Natural killer cell (primary cell): ENCODE results near the gene WASF2. TPM values are rescaled to one million over a fixed set of nuclear protein-coding genes. Genes with fewer than 3 reads are reported as not detected.
"Not testable (repeated sequence)": the region's sequence is repeated elsewhere in the genome, so short reads cannot be mapped to it uniquely, and the experiment has no call there.

ENCODE experiments used
- ATAC-seq, 3 donors: fragments of 150-1000 bp in 2 of 3; fragments of 200-7000 bp in 1 of 3; cut with Tn5 transposase; 1 replicate in 1 of 3; 2 replicates in 2 of 3; pipeline ENCODE4 v1.10.0; 2021; ENCODE audit warnings: mild to moderate bottlenecking in 2 of 3, moderate library complexity in 2 of 3
- DNase-seq, 2 donors: peaks; one replicate each; pipeline versions ENCODE4 v3.0.0 to v3.0.0-alpha.2; 2013 to 2021; ENCODE audit warnings: mixed read lengths in 1 of 2
- H3K27ac ChIP-seq: one replicate; pipeline ENCODE4 v1.5.1; 2013; ENCODE audit warnings: mild to moderate bottlenecking, low read length
- H3K27me3 ChIP-seq: one replicate; pipeline ENCODE4 v1.6.1; 2013; ENCODE audit warnings: low read length; ENCODE audit not compliant: control insufficient read depth, insufficient read depth
- H3K36me3 ChIP-seq: one replicate; pipeline ENCODE4 v1.6.1; 2013; ENCODE audit warnings: low read length; ENCODE audit not compliant: control insufficient read depth, insufficient read depth
- H3K4me1 ChIP-seq: one replicate; pipeline ENCODE4 v1.6.1; 2013; ENCODE audit warnings: low read length; ENCODE audit not compliant: control insufficient read depth, insufficient read depth
- H3K4me3 ChIP-seq: one replicate; pipeline ENCODE4 v1.5.1; 2013; ENCODE audit warnings: low read length
- H3K9me3 ChIP-seq: one replicate; pipeline ENCODE4 v1.6.1; 2013; ENCODE audit warnings: low read length; ENCODE audit not compliant: control insufficient read depth, insufficient read depth
- H3K27ac Mint-ChIP-seq, 2 donors: one replicate each; pipeline ENCODE4 v1.8.0; 2022; ENCODE audit warnings: mild to moderate bottlenecking in 2 of 2, mixed read lengths in 2 of 2, moderate library complexity in 1 of 2
- H3K27me3 Mint-ChIP-seq, 2 donors: one replicate each; pipeline ENCODE4 v1.8.0; 2022; ENCODE audit warnings: low read depth in 2 of 2, mixed read lengths in 2 of 2
- H3K36me3 Mint-ChIP-seq: one replicate; pipeline ENCODE4 v1.8.0; 2022; ENCODE audit warnings: mixed read lengths
- H3K4me1 Mint-ChIP-seq, 2 donors: one replicate each; pipeline ENCODE4 v1.8.0; 2022; ENCODE audit warnings: mixed read lengths in 2 of 2
- H3K4me3 Mint-ChIP-seq: one replicate; pipeline ENCODE4 v1.8.0; 2022; ENCODE audit warnings: mild to moderate bottlenecking, moderate library complexity, mixed read lengths
- H3K9me3 Mint-ChIP-seq, 2 donors: one replicate each; pipeline ENCODE4 v1.8.0; 2022; ENCODE audit warnings: mixed read lengths in 2 of 2
- WGBS: methylation state at CpG from one replicate; pipeline ENCODE4 v1.1.7; 2013; ENCODE audit warnings: missing lambda C conversion rate; ENCODE audit not compliant: insufficient coverage; 5-methylcytosine and 5-hydroxymethylcytosine counted together
- intact Hi-C: fragments of 100-400 bp; cut with micrococcal nuclease; formaldehyde crosslinking; loops from one replicate; pipeline ENCODE4 v1.14.2; 2022
- total RNA-seq, 4 donors: library from RNA; stranded (reverse); fragments of 120-200 nt in 1 of 4; gene quantifications; one replicate each; pipeline versions ENCODE4 v1.2.3 to v1.2.4, GENCODE V29; 2013 to 2022
- TF ChIP-seq, protein P1 (sequence below): fragments of 200-600 bp; IDR thresholded peaks from one replicate; pipeline ENCODE4 v1.8.0; 2022; ENCODE audit warnings: antibody characterized with exemption

Gene WASF2
- total RNA-seq, 3 donors from 2014 or later (not counting 1 experiment from before 2014, with no cell fraction given), result 137 to 153 (median 143) TPM

DNA sequence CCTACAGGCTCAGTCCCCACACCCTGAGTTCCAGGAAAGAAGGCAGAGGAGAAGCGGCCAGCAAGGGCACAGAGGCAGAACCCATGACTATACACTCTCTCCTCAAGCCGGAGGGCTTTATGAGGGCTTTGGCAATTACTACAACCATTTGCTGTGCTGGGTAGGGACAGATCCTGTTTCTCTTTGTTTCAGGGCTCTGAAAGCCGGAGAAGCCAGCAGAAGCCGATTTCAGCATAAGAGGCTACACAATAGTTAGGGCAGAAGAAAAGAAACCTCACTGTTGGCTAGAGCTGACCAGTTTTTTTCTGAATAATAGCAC lies 83.6 kb downstream of the WASF2 start:
- no peaks in the 10 kb centered on the region for H3K27me3 Mint-ChIP-seq
- DNase-seq (no peak), ATAC-seq (no peak)
- no peaks in the 10 kb centered on the region for H3K36me3 Mint-ChIP-seq
- intact Hi-C loops, result no loop called here
- H3K27ac ChIP-seq, result no peak overlapping the region
- H3K4me1 ChIP-seq, result peaks cover 38% of the 10 kb centered on the region
- H3K4me1 Mint-ChIP-seq, result peaks cover 25 to 28% of the 10 kb centered on the region in 2 donors
- no peaks in the 10 kb centered on the region for H3K9me3 Mint-ChIP-seq
- TF ChIP-seq, protein P1, sequence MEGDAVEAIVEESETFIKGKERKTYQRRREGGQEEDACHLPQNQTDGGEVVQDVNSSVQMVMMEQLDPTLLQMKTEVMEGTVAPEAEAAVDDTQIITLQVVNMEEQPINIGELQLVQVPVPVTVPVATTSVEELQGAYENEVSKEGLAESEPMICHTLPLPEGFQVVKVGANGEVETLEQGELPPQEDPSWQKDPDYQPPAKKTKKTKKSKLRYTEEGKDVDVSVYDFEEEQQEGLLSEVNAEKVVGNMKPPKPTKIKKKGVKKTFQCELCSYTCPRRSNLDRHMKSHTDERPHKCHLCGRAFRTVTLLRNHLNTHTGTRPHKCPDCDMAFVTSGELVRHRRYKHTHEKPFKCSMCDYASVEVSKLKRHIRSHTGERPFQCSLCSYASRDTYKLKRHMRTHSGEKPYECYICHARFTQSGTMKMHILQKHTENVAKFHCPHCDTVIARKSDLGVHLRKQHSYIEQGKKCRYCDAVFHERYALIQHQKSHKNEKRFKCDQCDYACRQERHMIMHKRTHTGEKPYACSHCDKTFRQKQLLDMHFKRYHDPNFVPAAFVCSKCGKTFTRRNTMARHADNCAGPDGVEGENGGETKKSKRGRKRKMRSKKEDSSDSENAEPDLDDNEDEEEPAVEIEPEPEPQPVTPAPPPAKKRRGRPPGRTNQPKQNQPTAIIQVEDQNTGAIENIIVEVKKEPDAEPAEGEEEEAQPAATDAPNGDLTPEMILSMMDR, result no peak
- peak overlapping the region in 1 of 2 donors; percentile 63 for H3K27ac Mint-ChIP-seq
- peaks cover 40% of the 10 kb centered on the region for H3K36me3 ChIP-seq
- no peak overlapping the region for H3K4me3 Mint-ChIP-seq
- no peak overlapping the region for H3K4me3 ChIP-seq
- WGBS, result 94% methylated on average over 4 of the region's 4 CpGs
- no peaks in the 10 kb centered on the region for H3K27me3 ChIP-seq
- H3K9me3 ChIP-seq, result no peaks in the 10 kb centered on the region

DNA sequence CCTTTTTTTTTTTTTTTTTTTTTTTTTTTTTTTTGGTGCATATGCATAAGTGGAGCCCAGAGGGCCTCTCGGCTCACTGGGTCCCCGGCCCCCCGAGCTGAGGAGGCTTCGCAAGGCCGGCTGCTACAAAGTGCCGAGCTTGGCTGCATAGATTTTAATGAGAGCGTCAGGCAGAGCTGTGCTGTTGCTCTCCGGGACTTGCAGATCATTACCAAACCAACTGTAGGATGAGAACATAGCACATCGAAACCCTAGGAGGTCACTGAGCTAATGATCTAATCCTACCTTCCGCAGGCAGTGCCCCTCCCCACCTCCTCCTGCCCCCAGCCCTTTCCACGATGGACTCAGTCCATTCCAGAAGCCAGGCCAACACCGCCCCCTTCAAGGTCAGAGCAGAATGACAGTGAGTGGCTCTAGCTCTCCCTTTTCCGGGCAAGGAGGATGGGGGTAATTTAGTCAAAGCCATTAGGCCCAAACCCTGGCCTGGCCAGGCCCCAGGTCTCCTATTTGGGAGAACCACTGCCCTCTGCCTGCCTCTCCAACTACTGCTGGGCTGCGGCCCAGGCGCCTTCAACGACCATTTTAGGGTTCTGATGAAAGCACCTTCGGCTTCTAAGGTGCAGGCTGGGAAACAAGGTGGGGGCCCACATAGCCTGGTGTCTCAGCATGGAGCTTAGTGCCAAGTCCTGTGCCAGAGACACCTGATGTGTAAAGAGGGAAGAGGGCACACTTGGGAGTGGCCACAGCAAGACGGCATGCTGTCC lies 84.2 kb downstream of the WASF2 start:
- H3K27me3 Mint-ChIP-seq, H3K9me3 ChIP-seq, H3K4me3 Mint-ChIP-seq, H3K27ac ChIP-seq, H3K9me3 Mint-ChIP-seq, H3K27me3 ChIP-seq, DNase-seq, ATAC-seq, H3K4me3 ChIP-seq, intact Hi-C loops, H3K36me3 Mint-ChIP-seq: not testable (repeated sequence)
- Mint-ChIP-seq H3K4me1 (peaks cover 30 to 34% of the 10 kb centered on the region in 2 donors), H3K27ac (peak overlapping the region in 1 of 2 donors; percentile 86)
- WGBS, result 93% methylated on average over 15 of the region's 18 CpGs
- H3K36me3 ChIP-seq, result peaks cover 34% of the 10 kb centered on the region
- H3K4me1 ChIP-seq, result peaks cover 41% of the 10 kb centered on the region

DNA sequence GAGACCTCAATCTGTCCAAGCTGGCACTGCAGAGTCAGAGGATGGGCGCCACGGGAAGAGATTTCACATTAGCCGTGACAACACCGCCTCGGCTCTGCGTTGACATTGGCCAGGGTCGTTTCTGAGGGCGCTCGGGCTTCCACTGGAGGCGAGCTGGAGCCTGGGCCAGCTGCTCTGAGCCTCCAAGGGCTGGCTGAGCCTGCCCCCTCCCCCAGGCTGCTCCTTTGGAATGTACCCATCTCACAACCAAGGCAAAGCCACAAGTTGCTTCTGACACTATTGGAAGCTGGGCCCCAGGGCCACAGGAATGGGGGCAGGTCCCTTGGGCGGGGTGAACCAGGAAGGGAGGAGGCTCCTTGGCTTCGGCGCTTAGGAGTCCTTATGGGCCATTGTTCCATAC lies 84.9 kb downstream of the WASF2 start:
- Mint-ChIP-seq H3K4me3 (no peak overlapping the region), H3K4me1 (peaks cover 33 to 41% of the 10 kb centered on the region in 2 donors), H3K36me3 (no peaks in the 10 kb centered on the region), H3K9me3 (no peaks in the 10 kb centered on the region), H3K27ac (peak overlapping the region in 1 of 2 donors; percentile 86), H3K27me3 (no peaks in the 10 kb centered on the region)
- TF ChIP-seq, protein P1, result no peak
- Histone ChIP-seq H3K36me3 (peaks cover 27% of the 10 kb centered on the region), H3K27ac (no peak overlapping the region), H3K9me3 (no peaks in the 10 kb centered on the region), H3K27me3 (no peaks in the 10 kb centered on the region), H3K4me1 (peaks cover 41% of the 10 kb centered on the region), H3K4me3 (no peak overlapping the region)
- ATAC-seq (no peak), DNase-seq (no peak)
- intact Hi-C loops, result no loop called here
- 86% methylated on average over 12 of the region's 13 CpGs for WGBS

DNA sequence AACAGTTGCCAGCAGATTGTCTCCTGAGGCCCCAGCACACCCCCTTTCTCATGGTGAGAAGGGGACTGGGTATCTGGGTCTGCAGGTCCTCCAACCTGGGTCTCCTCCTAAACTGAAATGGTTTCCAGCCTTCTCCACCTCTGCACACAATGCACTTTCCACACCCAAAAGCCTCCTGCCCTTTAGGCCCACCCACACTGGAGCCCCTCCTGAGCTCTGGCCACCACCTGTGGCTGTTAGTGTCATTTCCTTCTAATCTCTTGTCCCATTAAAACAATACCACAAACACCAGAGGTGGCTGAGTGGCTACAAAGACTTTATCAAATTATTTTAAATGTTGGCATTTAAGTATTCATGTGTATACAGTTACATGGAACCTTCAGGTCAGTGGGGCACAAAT lies 86.0 kb downstream of the WASF2 start:
- Histone ChIP-seq H3K4me1 (peaks cover 41% of the 10 kb centered on the region), H3K4me3 (no peak overlapping the region), H3K27ac (peak overlapping the region; percentile 74), H3K36me3 (peaks cover 21% of the 10 kb centered on the region), H3K27me3 (no peaks in the 10 kb centered on the region), H3K9me3 (no peaks in the 10 kb centered on the region)
- ATAC-seq (peak in 2 of 3 donors; percentile 10 to 25), DNase-seq (no peak)
- Mint-ChIP-seq H3K27ac (peak overlapping the region; percentile 86 to 94), H3K4me1 (peaks cover 33 to 41% of the 10 kb centered on the region in 2 donors), H3K36me3 (no peaks in the 10 kb centered on the region), H3K9me3 (no peaks in the 10 kb centered on the region), H3K27me3 (no peaks in the 10 kb centered on the region), H3K4me3 (peak overlapping the region; percentile 77)
- intact Hi-C loops, result loop anchor here (2.0 to 5.0 kb wide), 2 partner anchors 203 to 259 kb away; no protein-coding TSS in a partner anchor
- TF ChIP-seq, protein P1, result no peak
